ENCODE results near the gene ACIN1. TPM values are rescaled to one million over a fixed set of nuclear protein-coding genes. Genes with fewer than 3 reads are reported as not detected.

ACIN1 gene
- total and polyA plus RNA-seq, 10 of the 15 experiments (the other 5 are each of a cell fraction or from before 2014, with no cell fraction given) = 4.3 to 148 (median 93.4) TPM

DNA sequence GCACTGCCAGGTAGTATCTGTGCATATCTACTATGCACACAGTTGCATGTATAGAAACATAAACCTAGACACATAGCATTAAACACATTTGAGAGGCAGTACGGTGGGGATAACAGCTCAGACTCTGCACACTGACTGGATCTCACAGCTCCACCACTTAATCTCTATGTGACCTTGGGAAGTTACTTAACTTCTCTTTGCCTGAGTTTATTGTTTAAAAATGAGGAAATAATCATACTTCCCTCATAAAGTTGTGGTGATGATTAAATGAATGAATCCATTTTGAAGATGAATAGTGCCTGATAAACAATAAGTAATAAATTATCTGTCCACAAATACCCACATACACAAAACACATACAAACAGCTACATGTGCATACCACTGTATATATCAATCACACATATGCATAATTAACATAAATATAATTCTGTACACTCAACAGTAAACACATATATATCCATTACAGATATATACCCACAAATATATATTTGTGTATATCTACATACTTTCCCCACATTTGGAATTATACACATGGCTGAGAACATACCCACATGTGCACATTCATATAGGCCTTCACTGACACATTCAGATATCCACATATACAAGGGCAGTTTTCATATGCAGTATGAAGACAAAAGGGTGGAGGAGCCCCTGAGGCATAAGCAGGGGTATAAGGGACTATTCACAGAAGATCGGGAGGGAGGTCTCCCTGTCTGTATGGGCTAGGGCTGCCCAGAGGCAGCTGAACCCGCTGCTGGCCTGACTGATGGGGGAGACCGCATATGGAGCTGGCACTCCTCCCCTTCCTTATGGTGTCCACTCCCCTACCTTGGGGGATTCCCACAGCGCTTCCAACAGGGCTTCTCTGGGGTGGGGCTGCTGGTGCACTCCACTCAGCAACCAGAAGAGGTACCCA, 43.5 kb downstream of the ACIN1 start (continued):
- TF ChIP-seq, protein P1, sequence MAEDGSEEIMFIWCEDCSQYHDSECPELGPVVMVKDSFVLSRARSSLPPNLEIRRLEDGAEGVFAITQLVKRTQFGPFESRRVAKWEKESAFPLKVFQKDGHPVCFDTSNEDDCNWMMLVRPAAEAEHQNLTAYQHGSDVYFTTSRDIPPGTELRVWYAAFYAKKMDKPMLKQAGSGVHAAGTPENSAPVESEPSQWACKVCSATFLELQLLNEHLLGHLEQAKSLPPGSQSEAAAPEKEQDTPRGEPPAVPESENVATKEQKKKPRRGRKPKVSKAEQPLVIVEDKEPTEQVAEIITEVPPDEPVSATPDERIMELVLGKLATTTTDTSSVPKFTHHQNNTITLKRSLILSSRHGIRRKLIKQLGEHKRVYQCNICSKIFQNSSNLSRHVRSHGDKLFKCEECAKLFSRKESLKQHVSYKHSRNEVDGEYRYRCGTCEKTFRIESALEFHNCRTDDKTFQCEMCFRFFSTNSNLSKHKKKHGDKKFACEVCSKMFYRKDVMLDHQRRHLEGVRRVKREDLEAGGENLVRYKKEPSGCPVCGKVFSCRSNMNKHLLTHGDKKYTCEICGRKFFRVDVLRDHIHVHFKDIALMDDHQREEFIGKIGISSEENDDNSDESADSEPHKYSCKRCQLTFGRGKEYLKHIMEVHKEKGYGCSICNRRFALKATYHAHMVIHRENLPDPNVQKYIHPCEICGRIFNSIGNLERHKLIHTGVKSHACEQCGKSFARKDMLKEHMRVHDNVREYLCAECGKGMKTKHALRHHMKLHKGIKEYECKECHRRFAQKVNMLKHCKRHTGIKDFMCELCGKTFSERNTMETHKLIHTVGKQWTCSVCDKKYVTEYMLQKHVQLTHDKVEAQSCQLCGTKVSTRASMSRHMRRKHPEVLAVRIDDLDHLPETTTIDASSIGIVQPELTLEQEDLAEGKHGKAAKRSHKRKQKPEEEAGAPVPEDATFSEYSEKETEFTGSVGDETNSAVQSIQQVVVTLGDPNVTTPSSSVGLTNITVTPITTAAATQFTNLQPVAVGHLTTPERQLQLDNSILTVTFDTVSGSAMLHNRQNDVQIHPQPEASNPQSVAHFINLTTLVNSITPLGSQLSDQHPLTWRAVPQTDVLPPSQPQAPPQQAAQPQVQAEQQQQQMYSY (CRISPR knock-in tag; IDR thresholded peaks at IDR 0.05) = no peak
- TF ChIP-seq MYC (IDR thresholded peaks at IDR 0.05; ENCODE audit: insufficient read depth, insufficient read length, insufficient replicate concordance, low read length, severe bottlenecking) (no peak), CBFB (IDR thresholded peaks at IDR 0.05; ENCODE audit: low read depth) (no peak), KAT2A (conservative IDR thresholded peaks at IDR 0.05; ENCODE audit: control insufficient read depth, low read depth, low read length) (no peak), BHLHE40 (IDR thresholded peaks at IDR 0.05; ENCODE audit: borderline replicate concordance in 1 of 2, low read depth in 2 of 2, low read length in 1 of 2) (no peak), NFYA (IDR thresholded peaks at IDR 0.05; ENCODE audit: borderline replicate concordance, low read depth, low read length) (no peak), SMARCA5 (IDR thresholded peaks at IDR 0.05) (no peak), BRCA1 (IDR thresholded peaks at IDR 0.05; ENCODE audit: low read depth, low read length) (no peak), TBL1XR1 (IDR thresholded peaks at IDR 0.05; ENCODE audit: low read depth, low read length) (no peak), NFYB (IDR thresholded peaks at IDR 0.05; ENCODE audit: insufficient read depth, low read depth, low read length) (no peak)
- TF ChIP-seq, protein P2, sequence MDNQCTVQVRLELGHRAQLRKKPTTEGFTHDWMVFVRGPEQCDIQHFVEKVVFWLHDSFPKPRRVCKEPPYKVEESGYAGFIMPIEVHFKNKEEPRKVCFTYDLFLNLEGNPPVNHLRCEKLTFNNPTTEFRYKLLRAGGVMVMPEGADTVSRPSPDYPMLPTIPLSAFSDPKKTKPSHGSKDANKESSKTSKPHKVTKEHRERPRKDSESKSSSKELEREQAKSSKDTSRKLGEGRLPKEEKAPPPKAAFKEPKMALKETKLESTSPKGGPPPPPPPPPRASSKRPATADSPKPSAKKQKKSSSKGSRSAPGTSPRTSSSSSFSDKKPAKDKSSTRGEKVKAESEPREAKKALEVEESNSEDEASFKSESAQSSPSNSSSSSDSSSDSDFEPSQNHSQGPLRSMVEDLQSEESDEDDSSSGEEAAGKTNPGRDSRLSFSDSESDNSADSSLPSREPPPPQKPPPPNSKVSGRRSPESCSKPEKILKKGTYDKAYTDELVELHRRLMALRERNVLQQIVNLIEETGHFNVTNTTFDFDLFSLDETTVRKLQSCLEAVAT (IDR thresholded peaks at IDR 0.05) = no peak
- TF ChIP-seq, protein P3, sequence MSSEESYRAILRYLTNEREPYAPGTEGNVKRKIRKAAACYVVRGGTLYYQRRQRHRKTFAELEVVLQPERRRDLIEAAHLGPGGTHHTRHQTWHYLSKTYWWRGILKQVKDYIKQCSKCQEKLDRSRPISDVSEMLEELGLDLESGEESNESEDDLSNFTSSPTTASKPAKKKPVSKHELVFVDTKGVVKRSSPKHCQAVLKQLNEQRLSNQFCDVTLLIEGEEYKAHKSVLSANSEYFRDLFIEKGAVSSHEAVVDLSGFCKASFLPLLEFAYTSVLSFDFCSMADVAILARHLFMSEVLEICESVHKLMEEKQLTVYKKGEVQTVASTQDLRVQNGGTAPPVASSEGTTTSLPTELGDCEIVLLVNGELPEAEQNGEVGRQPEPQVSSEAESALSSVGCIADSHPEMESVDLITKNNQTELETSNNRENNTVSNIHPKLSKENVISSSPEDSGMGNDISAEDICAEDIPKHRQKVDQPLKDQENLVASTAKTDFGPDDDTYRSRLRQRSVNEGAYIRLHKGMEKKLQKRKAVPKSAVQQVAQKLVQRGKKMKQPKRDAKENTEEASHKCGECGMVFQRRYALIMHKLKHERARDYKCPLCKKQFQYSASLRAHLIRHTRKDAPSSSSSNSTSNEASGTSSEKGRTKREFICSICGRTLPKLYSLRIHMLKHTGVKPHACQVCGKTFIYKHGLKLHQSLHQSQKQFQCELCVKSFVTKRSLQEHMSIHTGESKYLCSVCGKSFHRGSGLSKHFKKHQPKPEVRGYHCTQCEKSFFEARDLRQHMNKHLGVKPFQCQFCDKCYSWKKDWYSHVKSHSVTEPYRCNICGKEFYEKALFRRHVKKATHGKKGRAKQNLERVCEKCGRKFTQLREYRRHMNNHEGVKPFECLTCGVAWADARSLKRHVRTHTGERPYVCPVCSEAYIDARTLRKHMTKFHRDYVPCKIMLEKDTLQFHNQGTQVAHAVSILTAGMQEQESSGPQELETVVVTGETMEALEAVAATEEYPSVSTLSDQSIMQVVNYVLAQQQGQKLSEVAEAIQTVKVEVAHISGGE (CRISPR knock-in tag; IDR thresholded peaks at IDR 0.05) = no peak

Data from GM12878 (cell line).